Effector memory CD8-positive, alpha-beta T cell (primary cell): ENCODE measurements around the gene ALS2.
"Not testable (repeated sequence)": the region's sequence is repeated elsewhere in the genome, so short reads cannot be mapped to it uniquely, and the experiment has no call there.

Source experiments
- ATAC-seq: fragments of 150-1000 bp; cut with Tn5 transposase; replicated peaks from 2 replicates; pipeline ENCODE4 v1.10.0; 2021; ENCODE audit warnings: mild to moderate bottlenecking, moderate library complexity
- DNase-seq, 3 experiments: peaks; one replicate each; pipeline ENCODE4 v3.0.0; 2021
- H3K27ac Mint-ChIP-seq, 2 donors: one replicate each; pipeline ENCODE4 v1.8.0; 2022; ENCODE audit warnings: mild to moderate bottlenecking in 2 of 2, mixed read lengths in 2 of 2, moderate library complexity in 2 of 2
- H3K27me3 Mint-ChIP-seq, 2 donors: one replicate each; pipeline ENCODE4 v1.8.0; 2022; ENCODE audit warnings: mixed read lengths in 2 of 2
- H3K36me3 Mint-ChIP-seq: one replicate; pipeline ENCODE4 v1.8.0; 2022; ENCODE audit warnings: mild to moderate bottlenecking, moderate library complexity, mixed read lengths; ENCODE audit not compliant: insufficient read depth
- H3K4me1 Mint-ChIP-seq, 2 donors: one replicate each; pipeline ENCODE4 v1.8.0; 2022; ENCODE audit warnings: low read depth in 2 of 2, mixed read lengths in 2 of 2
- H3K4me3 Mint-ChIP-seq, 2 donors: one replicate each; pipeline ENCODE4 v1.8.0; 2022; ENCODE audit warnings: mild to moderate bottlenecking in 2 of 2, mixed read lengths in 2 of 2, moderate library complexity in 2 of 2
- H3K9me3 Mint-ChIP-seq, 2 donors: one replicate each; pipeline ENCODE4 v1.8.0; 2022; ENCODE audit warnings: mixed read lengths in 2 of 2

Gene ALS2

DNA sequence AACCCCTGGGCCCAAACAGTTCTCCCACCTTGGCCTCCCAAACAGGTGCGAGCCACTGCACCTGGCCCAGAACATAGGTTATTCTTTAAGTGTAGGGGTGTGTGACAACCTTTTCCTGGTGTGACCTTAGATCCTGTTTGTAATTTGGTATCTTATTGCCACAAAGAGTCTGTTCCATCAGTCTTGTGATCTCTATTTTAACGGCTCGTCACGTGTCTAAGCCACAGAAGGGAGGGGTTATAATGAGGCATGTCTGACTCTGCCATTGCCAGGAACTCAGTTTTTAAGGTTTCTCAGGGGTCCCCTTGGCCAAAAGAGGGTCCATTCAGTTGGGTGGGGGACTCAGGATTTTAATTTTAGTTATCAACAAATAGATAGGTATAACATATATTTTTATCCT lies 4.4 kb upstream of the ALS2 start:
- Mint-ChIP-seq H3K4me3 (no peak overlapping the region), H3K36me3 (peaks cover 21% of the 10 kb centered on the region), H3K27ac (no peak overlapping the region), H3K9me3 (no peaks in the 10 kb centered on the region), H3K27me3 (peaks cover 0 to 9% of the 10 kb centered on the region in 2 donors), H3K4me1 (peaks cover 12 to 14% of the 10 kb centered on the region in 2 donors)
- ATAC-seq: no peak
- no peak for DNase-seq

- no peaks in the 10 kb centered on the region for H3K9me3 Mint-ChIP-seq
- no peak overlapping the region for H3K27ac Mint-ChIP-seq
- no peak for DNase-seq
- H3K4me3 Mint-ChIP-seq: no peak overlapping the region
- ATAC-seq: no peak
- H3K36me3 Mint-ChIP-seq: peaks cover 21% of the 10 kb centered on the region
- H3K4me1 Mint-ChIP-seq: peaks cover 15 to 17% of the 10 kb centered on the region in 2 donors
- H3K27me3 Mint-ChIP-seq: peaks cover 0 to 9% of the 10 kb centered on the region in 2 donors
Measured at GRCh38 chr2:201784563-201784962, 3.8 kb upstream of the ALS2 start.

- H3K36me3 Mint-ChIP-seq: peaks cover 19% of the 10 kb centered on the region
- peak overlapping the region; percentile 95 to 97 for H3K27ac Mint-ChIP-seq
- DNase-seq: no peak
- H3K27me3 Mint-ChIP-seq: peaks cover 0 to 9% of the 10 kb centered on the region in 2 donors
- no peaks in the 10 kb centered on the region for H3K9me3 Mint-ChIP-seq
- no peak for ATAC-seq
- H3K4me3 Mint-ChIP-seq: peak overlapping the region; percentile 93 to 94
- H3K4me1 Mint-ChIP-seq: peaks cover 15 to 17% of the 10 kb centered on the region in 2 donors
Measured at GRCh38 chr2:201781557-201782051, 871 bp upstream of the ALS2 start.

- peaks cover 15 to 17% of the 10 kb centered on the region in 2 donors for H3K4me1 Mint-ChIP-seq
- peak in 1 of 3 experiments; percentile 1 for DNase-seq
- peaks cover 19% of the 10 kb centered on the region for H3K36me3 Mint-ChIP-seq
- peaks cover 0 to 9% of the 10 kb centered on the region in 2 donors for H3K27me3 Mint-ChIP-seq
- peak overlapping the region; percentile 93 to 94 for H3K4me3 Mint-ChIP-seq
- H3K27ac Mint-ChIP-seq: peak overlapping the region; percentile 95 to 97
- ATAC-seq: no peak
- no peaks in the 10 kb centered on the region for H3K9me3 Mint-ChIP-seq
Measured at GRCh38 chr2:201779901-201780673, 646 bp downstream of the ALS2 start.

DNA sequence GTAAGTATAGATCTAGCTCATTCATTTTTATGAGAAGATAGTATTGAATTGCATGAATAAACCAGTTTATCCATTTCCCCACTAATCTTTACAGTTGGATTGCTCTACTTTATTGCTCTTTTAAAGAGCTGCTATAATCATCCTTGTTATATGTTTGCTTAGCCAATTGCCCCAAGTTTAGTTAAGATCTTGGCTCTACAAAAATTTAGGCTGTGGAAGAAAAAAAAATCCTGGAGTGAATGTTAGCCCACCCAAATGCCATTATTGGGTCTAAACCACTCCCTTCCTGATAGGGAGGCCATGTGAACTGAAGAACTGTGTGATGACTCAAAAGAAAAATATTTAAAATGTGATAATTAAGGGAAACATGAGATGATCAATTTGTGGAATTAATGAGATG lies 2.9 kb downstream of the ALS2 start:
- Mint-ChIP-seq H3K9me3 (no peaks in the 10 kb centered on the region), H3K4me3 (no peak overlapping the region), H3K27me3 (peaks cover 0 to 9% of the 10 kb centered on the region in 2 donors), H3K27ac (no peak overlapping the region), H3K4me1 (peaks cover 17 to 18% of the 10 kb centered on the region in 2 donors), H3K36me3 (peaks cover 19% of the 10 kb centered on the region)
- DNase-seq (no peak), ATAC-seq (no peak)

GRCh38 chr2:201777043-201777442 lies 3.7 kb downstream of the ALS2 start:
- Mint-ChIP-seq H3K9me3 (no peaks in the 10 kb centered on the region), H3K36me3 (peaks cover 18% of the 10 kb centered on the region), H3K4me3 (no peak overlapping the region), H3K27me3 (peaks cover 0 to 7% of the 10 kb centered on the region in 2 donors), H3K4me1 (peaks cover 15 to 18% of the 10 kb centered on the region in 2 donors), H3K27ac (no peak overlapping the region)
- DNase-seq (no peak), ATAC-seq (no peak)

GRCh38 chr2:201775326-201775725 lies 5.4 kb downstream of the ALS2 start:
- Mint-ChIP-seq H3K36me3 (peaks cover 5% of the 10 kb centered on the region), H3K4me3 (no peak overlapping the region), H3K27ac (no peak overlapping the region), H3K27me3 (no peaks in the 10 kb centered on the region), H3K9me3 (no peaks in the 10 kb centered on the region), H3K4me1 (peaks cover 5 to 9% of the 10 kb centered on the region in 2 donors)
- ATAC-seq: no peak
- no peak for DNase-seq

DNA sequence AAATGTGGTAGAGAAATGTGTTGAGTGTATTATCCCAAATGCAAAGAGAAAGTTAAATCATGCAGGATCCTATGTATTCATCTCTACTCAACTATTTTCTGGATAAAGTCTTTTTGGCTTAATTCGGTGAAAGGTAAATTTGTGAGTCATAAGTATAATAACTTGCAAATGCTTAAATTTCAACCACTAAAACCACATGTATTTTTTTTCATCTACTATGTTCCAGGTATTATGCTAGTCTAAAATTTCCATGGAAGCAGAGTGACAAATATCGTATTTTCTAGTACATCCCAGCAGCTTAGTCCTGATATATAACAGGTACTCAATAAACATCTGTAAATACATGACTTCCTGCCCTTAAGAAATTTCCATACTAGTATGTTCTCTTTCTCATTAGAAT lies 6.2 kb downstream of the ALS2 start:
- Mint-ChIP-seq H3K27ac (no peak overlapping the region), H3K4me3 (no peak overlapping the region), H3K4me1 (peaks cover 0 to 3% of the 10 kb centered on the region in 2 donors), H3K9me3 (no peaks in the 10 kb centered on the region), H3K36me3 (peaks cover 3% of the 10 kb centered on the region), H3K27me3 (no peaks in the 10 kb centered on the region)
- DNase-seq (no peak), ATAC-seq (no peak)

- H3K4me1 Mint-ChIP-seq: peaks cover 0 to 3% of the 10 kb centered on the region in 2 donors
Measured at GRCh38 chr2:201773990-201774389, 6.7 kb downstream of the ALS2 start.

DNA sequence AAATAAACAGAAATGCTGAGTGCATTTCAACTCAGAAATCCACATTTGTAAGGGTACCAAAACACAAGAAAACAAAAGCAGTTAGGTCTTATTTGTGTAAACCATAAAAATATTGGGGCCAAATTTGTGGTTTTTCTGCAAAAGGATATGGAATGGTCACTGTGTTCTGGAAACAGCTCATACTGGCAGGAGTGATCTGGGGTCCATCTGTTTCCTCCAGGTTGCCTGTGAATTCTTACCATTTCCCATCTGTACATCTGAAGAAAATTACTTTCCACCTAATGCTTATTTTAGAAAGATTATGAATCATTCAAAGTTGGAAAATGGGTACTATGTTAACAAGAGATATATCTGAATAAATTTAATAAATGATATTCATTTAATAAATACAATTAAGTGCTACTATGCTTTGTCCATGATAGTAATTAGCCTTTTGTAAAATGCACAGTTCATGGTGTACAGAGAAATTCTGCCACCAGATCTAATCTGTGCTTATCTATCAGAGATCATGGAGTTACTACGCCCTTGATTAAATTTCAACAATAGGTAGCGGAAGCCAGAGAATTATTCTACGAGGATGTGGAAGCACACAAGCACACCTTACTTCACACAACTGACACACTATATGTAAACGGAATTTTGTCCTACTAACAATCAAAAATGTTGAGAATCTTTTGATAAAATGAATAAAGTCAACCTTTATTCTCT lies 10.9 kb downstream of the ALS2 start:
- no peak overlapping the region for H3K27ac Mint-ChIP-seq
- no peak for DNase-seq
- H3K4me1 Mint-ChIP-seq: peaks cover 0 to 3% of the 10 kb centered on the region in 2 donors

More at GRCh38 chr2:201773990-201774389, 6.7 kb downstream of the ALS2 start:
- Mint-ChIP-seq H3K9me3 (no peaks in the 10 kb centered on the region), H3K27me3 (no peaks in the 10 kb centered on the region), H3K27ac (peak overlapping the region in 1 of 2 donors; percentile 19), H3K36me3 (peaks cover 3% of the 10 kb centered on the region), H3K4me3 (no peak overlapping the region)
- DNase-seq: no peak
- no peak for ATAC-seq

DNA sequence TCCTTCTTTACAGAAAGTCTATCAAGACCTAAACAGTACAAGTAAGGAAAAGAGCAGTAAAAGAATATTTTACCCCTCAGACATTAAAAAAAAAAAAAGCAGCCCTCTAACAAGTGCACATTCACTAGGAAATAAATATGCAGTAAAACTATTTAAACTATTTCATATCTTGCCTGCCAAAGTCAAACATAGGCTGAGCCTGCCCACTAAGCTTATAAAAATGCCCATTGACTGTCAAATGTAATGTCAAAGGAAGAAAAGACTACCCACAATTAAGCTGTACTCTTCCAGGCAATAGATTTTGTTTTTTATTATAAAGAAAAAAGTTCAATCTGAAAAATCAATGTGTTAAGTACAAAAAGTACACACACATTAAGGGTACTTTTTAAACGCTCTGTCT lies 11.8 kb downstream of the ALS2 start:
- H3K27me3 Mint-ChIP-seq: no peaks in the 10 kb centered on the region
- peaks cover 24% of the 10 kb centered on the region for H3K36me3 Mint-ChIP-seq
- no peaks in the 10 kb centered on the region for H3K9me3 Mint-ChIP-seq
- ATAC-seq (no peak), DNase-seq (no peak)
- H3K27ac Mint-ChIP-seq: no peak overlapping the region
- no peaks in the 10 kb centered on the region for H3K4me1 Mint-ChIP-seq
- H3K4me3 Mint-ChIP-seq: no peak overlapping the region

More for the DNA sequence above, 10.9 kb downstream of the ALS2 start:
- no peaks in the 10 kb centered on the region for H3K9me3 Mint-ChIP-seq
- H3K4me3 Mint-ChIP-seq: no peak overlapping the region
- no peak for ATAC-seq
- H3K27me3 Mint-ChIP-seq: no peaks in the 10 kb centered on the region
- peaks cover 18% of the 10 kb centered on the region for H3K36me3 Mint-ChIP-seq

- no peak overlapping the region for H3K4me3 Mint-ChIP-seq
- H3K36me3 Mint-ChIP-seq: peaks cover 25% of the 10 kb centered on the region
- ATAC-seq (no peak), DNase-seq (no peak)
- no peaks in the 10 kb centered on the region for H3K27me3 Mint-ChIP-seq
- no peaks in the 10 kb centered on the region for H3K4me1 Mint-ChIP-seq
- no peaks in the 10 kb centered on the region for H3K9me3 Mint-ChIP-seq
- H3K27ac Mint-ChIP-seq: no peak overlapping the region
Measured at GRCh38 chr2:201765799-201766198, 14.9 kb downstream of the ALS2 start.

DNA sequence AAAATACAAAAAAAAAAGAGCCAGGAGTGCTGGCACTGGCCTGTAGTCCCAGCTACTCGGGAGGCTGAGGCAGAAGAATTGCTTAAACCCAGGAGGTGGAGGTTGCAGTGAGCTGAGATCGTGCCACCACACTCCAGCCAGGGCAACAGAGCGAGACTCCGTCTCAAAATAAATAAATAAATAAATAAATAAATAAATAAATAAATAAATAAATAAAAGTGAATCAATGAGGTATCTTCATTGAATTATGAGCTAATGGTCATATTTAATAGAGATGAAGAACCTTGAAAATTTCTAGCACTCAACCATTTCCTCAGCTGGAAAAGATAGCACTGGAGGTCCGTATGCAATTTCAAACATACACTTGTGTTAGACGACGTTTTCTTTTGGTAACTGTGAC lies 16.3 kb downstream of the ALS2 start:
- not testable (repeated sequence) for ATAC-seq, H3K27me3 Mint-ChIP-seq, H3K4me3 Mint-ChIP-seq, H3K4me1 Mint-ChIP-seq, H3K9me3 Mint-ChIP-seq, DNase-seq
- peaks cover 22% of the 10 kb centered on the region for H3K36me3 Mint-ChIP-seq
- peak overlapping the region in 1 of 2 donors; percentile 44 for H3K27ac Mint-ChIP-seq

DNA sequence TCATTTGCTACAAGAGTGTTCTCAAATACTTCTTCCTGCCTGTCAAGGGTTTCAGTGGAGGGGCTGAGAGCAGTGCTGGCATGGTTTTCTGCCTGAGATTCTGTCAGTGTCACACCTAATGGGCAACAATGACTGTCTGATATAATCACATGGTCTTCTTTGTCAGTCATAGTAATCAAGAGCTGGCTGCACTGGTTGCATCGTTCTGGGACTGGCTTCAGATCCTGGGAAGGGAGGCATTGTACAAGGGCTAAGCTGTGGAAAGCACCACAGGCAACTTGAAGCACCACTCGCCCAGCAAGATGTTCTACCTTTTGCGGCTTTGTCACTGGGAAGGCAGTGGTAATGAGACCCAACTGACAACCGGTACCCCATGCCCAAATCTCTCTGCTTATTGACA lies 19.6 kb downstream of the ALS2 start:
- DNase-seq (no peak), ATAC-seq (no peak)
- no peaks in the 10 kb centered on the region for H3K4me1 Mint-ChIP-seq
- H3K9me3 Mint-ChIP-seq: no peaks in the 10 kb centered on the region
- H3K4me3 Mint-ChIP-seq: no peak overlapping the region
- H3K27ac Mint-ChIP-seq: no peak overlapping the region
- no peaks in the 10 kb centered on the region for H3K27me3 Mint-ChIP-seq
- H3K36me3 Mint-ChIP-seq: peaks cover 14% of the 10 kb centered on the region
